Activated T-cell treated with anti-CD3 and anti-CD28 coated beads, Interleukin-2, amount 50 U/mL, for 48 hours (primary cell): Measurements from ENCODE around the gene NCK2.

Source experiments
- DNase-seq, 2 experiments: peaks; one replicate each; pipeline ENCODE4 v3.0.0-alpha.2; 2020

Gene NCK2

GRCh38 chr2:105876191-105876590, 131.5 kb downstream of the NCK2 start:
- no peak for DNase-seq

- DNase-seq: no peak
These were observed 133.2 kb downstream of the NCK2 start for GRCh38 chr2:105877945-105878344.

- no peak for DNase-seq
These were observed 134.5 kb downstream of the NCK2 start for GRCh38 chr2:105879106-105879802.

- DNase-seq: no peak
These were observed 135.1 kb downstream of the NCK2 start for GRCh38 chr2:105879803-105880300.

- DNase-seq: no peak
These were observed 135.9 kb downstream of the NCK2 start for GRCh38 chr2:105880637-105881036.

GRCh38 chr2:105881286-105882136, 136.8 kb downstream of the NCK2 start:
- no peak for DNase-seq

- DNase-seq: no peak
These were observed 137.6 kb downstream of the NCK2 start for GRCh38 chr2:105882341-105882740.

GRCh38 chr2:105882920-105883435, 138.3 kb downstream of the NCK2 start:
- DNase-seq: no peak

- DNase-seq: peak in 1 of 2 experiments; percentile 13
These were observed 139.4 kb downstream of the NCK2 start for GRCh38 chr2:105883911-105884694.

GRCh38 chr2:105885456-105885855, 140.7 kb downstream of the NCK2 start:
- DNase-seq: no peak

GRCh38 chr2:105886029-105886454, 141.3 kb downstream of the NCK2 start:
- no peak for DNase-seq

- DNase-seq: no peak
These were observed 142.0 kb downstream of the NCK2 start for GRCh38 chr2:105886687-105887086.

GRCh38 chr2:105887256-105887655, 142.5 kb downstream of the NCK2 start:
- DNase-seq: no peak

- peak; percentile 47 to 57 for DNase-seq
These were observed 143.9 kb downstream of the NCK2 start for GRCh38 chr2:105888625-105889024.

GRCh38 chr2:105889046-105889445, 144.3 kb downstream of the NCK2 start:
- DNase-seq: peak in 1 of 2 experiments; percentile 11

- no peak for DNase-seq
These were observed 145.4 kb downstream of the NCK2 start for GRCh38 chr2:105890111-105890510.

GRCh38 chr2:105890856-105891255, 146.1 kb downstream of the NCK2 start:
- DNase-seq: no peak

GRCh38 chr2:105893011-105893995, 148.6 kb downstream of the NCK2 start:
- DNase-seq: no peak

GRCh38 chr2:105894327-105894944, 149.7 kb downstream of the NCK2 start:
- DNase-seq: no peak

GRCh38 chr2:105895990-105896764, 151.5 kb downstream of the NCK2 start:
- no peak for DNase-seq
